NT2/D1 (cell line): ENCODE results near the gene RSBN1L.

Experiments
- DNase-seq: peaks from one replicate; pipeline ENCODE4 v3.0.0-alpha.2; 2011; ENCODE audit warnings: low read depth, low spot score
- H3K27me3 ChIP-seq: 2 replicates; pipeline ENCODE4 v1.6.0; 2011; ENCODE audit warnings: mild to moderate bottlenecking; ENCODE audit not compliant: insufficient read length, insufficient read depth
- H3K36me3 ChIP-seq: 2 replicates; pipeline ENCODE4 v1.6.1; 2011; ENCODE audit warnings: mild to moderate bottlenecking, low read length, mixed read lengths; ENCODE audit not compliant: insufficient read depth, insufficient read length
- H3K4me1 ChIP-seq: 2 replicates; pipeline ENCODE4 v1.5.1; 2011; ENCODE audit not compliant: insufficient read depth, insufficient read length
- H3K4me3 ChIP-seq: 2 replicates; pipeline ENCODE4 v1.5.1; 2011; ENCODE audit warnings: low read depth; ENCODE audit not compliant: insufficient read length
- H3K9ac ChIP-seq: 2 replicates; pipeline ENCODE4 v1.6.0; 2011; ENCODE audit warnings: low read depth; ENCODE audit not compliant: insufficient read length
- H3K9me3 ChIP-seq: 2 replicates; pipeline ENCODE4 v1.5.1; 2011; ENCODE audit warnings: mild to moderate bottlenecking, low read length; ENCODE audit not compliant: insufficient read depth
- SUZ12 ChIP-seq: IDR thresholded peaks from 2 replicates; pipeline ENCODE4 v1.6.1; 2011; ENCODE audit not compliant: insufficient read length, insufficient read depth; ENCODE audit errors: extremely low read depth
- YY1 ChIP-seq: IDR thresholded peaks from 2 replicates; pipeline ENCODE4 v1.6.1; 2011; ENCODE audit not compliant: insufficient read length, insufficient read depth
- ZNF274 ChIP-seq: IDR thresholded peaks from 2 replicates; pipeline ENCODE4 v1.6.1; 2011; ENCODE audit warnings: mild to moderate bottlenecking, low read depth, low read length

The RSBN1L gene

DNA sequence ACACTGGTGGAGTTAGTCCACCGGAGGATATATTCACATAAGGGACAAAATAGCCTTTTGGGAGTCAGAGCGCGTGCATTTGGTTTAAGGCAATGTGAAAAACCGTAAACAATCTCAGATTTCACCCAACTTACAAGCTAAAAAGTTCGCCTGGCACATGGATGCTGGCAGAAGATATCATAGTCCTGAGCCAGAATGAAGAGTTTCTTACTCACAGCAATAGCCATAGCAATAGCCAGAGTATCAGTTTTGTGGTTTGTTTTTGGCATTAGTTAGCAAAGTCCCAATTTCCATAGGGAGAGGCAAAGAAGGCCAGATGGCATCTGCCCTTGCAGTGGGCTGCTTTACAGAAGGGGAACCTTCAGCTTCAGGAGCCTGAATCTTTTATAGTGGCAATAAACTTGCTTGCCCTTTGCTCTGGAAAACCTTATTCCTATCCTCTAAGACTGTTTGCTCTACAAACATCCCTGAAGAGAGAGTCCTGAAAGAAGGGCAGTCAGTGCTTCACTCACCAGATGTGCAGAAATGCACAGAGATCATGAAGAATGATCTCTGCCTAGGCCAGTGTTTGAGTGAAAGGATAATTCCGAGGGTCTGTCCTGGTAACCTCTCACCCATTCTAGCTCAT, 28.7 kb upstream of the RSBN1L start:
- H3K36me3 ChIP-seq, result peaks cover 2% of the 10 kb centered on the region
- no peak overlapping the region for H3K9ac ChIP-seq
- H3K4me3 ChIP-seq, result no peak overlapping the region
- no peaks in the 10 kb centered on the region for H3K27me3 ChIP-seq
- no peak for TF ChIP-seq YY1
- TF ChIP-seq SUZ12, result no peak
- no peak for TF ChIP-seq ZNF274
- H3K9me3 ChIP-seq, result no peaks in the 10 kb centered on the region
- no peak for DNase-seq
- H3K4me1 ChIP-seq, result no peaks in the 10 kb centered on the region

DNA sequence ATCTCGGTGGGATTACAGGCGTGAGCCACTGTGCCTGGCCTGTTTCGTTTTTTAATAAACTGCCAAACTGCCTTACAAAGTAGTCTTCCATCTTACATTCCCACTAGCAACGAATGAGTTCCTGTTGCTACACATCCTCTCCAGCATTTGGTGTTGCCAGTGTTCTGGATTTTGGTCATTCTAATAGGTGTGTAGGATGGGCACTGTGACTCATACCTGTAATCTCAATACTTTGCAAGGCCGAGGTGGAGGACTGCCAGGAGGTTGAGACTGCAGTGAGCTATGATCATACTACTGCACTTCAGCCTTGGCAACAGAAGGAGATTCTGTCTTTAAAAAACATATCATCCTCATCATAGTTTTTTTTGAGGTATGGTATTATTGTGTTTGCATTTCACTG, 21.4 kb upstream of the RSBN1L start:
- Histone ChIP-seq H3K27me3 (no peaks in the 10 kb centered on the region), H3K9ac (no peak overlapping the region), H3K4me1 (no peaks in the 10 kb centered on the region), H3K9me3 (no peaks in the 10 kb centered on the region), H3K4me3 (no peak overlapping the region), H3K36me3 (no peaks in the 10 kb centered on the region)
- no peak for TF ChIP-seq ZNF274
- TF ChIP-seq YY1, result no peak
- TF ChIP-seq SUZ12, result no peak
- no peak for DNase-seq

DNA sequence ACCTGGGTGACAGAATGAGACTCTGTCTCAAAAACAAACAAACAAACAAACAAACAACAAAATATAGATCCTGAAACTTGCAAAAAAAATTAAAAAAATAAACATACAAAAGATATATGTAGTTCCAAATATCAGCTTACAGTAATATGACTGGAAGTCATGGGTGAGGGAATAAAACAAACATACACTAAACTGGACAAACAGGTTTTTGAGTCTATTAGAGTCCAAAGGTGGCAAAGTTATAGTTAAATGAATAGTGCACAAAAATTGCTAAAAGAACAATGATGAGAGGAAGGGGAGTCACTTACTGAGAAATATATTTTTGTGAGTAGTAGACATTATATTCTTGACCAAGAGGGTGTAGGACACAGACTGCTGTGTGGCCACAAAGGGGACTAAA, 16.7 kb upstream of the RSBN1L start:
- no peaks in the 10 kb centered on the region for H3K9me3 ChIP-seq
- H3K27me3 ChIP-seq, result no peaks in the 10 kb centered on the region
- peaks cover 17% of the 10 kb centered on the region for H3K36me3 ChIP-seq
- H3K4me3 ChIP-seq, result no peak overlapping the region
- H3K4me1 ChIP-seq, result no peaks in the 10 kb centered on the region
- TF ChIP-seq SUZ12 (no peak), YY1 (no peak), ZNF274 (no peak)
- no peak overlapping the region for H3K9ac ChIP-seq
- DNase-seq, result no peak

DNA sequence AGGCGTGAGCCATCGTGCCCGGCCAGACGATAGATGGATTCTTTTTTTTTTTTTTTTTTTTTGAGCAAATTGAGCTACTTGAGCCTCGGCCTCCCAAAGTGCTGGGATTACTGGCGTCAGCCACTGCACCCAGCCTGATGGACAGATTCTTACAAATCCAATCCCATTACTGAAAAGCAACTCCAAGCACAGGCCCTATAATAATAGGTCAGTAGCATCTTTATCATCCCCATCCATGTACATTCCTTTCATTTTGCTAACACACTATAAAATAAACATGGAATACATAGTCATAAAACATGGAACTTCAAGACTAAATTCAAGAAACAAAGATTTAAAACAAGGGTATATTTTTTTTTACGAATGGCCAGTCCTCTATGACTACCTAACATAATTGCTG, 16.0 kb upstream of the RSBN1L start:
- Histone ChIP-seq H3K9ac (no peak overlapping the region), H3K36me3 (peaks cover 17% of the 10 kb centered on the region), H3K4me3 (no peak overlapping the region), H3K27me3 (no peaks in the 10 kb centered on the region), H3K9me3 (no peaks in the 10 kb centered on the region), H3K4me1 (no peaks in the 10 kb centered on the region)
- TF ChIP-seq YY1 (no peak), SUZ12 (no peak), ZNF274 (no peak)
- DNase-seq, result no peak

- peak; percentile 91 for DNase-seq
- Histone ChIP-seq H3K9ac (no peak overlapping the region), H3K9me3 (no peaks in the 10 kb centered on the region), H3K4me1 (no peaks in the 10 kb centered on the region), H3K36me3 (peaks cover 19% of the 10 kb centered on the region), H3K27me3 (no peaks in the 10 kb centered on the region), H3K4me3 (no peak overlapping the region)
- TF ChIP-seq SUZ12, result no peak
- no peak for TF ChIP-seq YY1
- TF ChIP-seq ZNF274, result no peak
Observed at GRCh38 chr7:77684030-77684429, 12.2 kb upstream of the RSBN1L start.

- no peak for TF ChIP-seq ZNF274
- TF ChIP-seq SUZ12, result no peak
- no peak for TF ChIP-seq YY1
- H3K4me1 ChIP-seq, result no peaks in the 10 kb centered on the region
- H3K27me3 ChIP-seq, result no peaks in the 10 kb centered on the region
- peaks cover 19% of the 10 kb centered on the region for H3K36me3 ChIP-seq
- no peak overlapping the region for H3K4me3 ChIP-seq
- no peak overlapping the region for H3K9ac ChIP-seq
- no peak for DNase-seq
- H3K9me3 ChIP-seq, result no peaks in the 10 kb centered on the region
Observed at GRCh38 chr7:77685233-77685632, 11.0 kb upstream of the RSBN1L start.

DNA sequence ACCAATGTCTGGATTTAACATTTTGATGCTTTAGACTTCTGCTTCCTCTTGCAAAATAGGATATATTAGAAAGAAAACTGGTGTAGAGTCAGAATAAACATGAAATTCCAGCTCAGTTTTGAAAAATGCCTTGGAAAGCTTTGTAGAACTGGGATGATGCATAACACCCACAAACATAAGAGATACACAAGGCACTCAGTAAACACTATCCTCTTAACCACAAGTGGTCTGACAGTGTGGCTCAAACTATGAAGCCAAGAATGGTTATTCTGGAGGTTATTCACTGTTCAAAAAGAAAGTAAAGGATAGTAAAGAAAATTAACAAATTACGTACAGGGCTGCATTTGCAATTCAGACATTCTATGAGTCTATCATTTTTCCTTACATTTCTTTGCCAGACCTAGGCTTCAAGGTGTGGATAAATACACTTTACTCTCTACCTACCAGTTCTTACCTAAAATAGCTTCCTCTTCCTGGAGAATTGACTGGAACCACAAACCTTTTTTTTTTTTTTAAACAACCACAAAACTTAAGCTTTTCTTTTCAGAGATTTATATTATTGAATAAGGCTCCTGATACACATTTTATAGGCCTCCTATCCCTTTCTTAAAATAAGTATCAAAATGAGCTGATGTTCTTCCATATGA, 9.0 kb upstream of the RSBN1L start:
- DNase-seq, result no peak
- H3K27me3 ChIP-seq, result no peaks in the 10 kb centered on the region
- no peak overlapping the region for H3K9ac ChIP-seq
- H3K36me3 ChIP-seq, result peaks cover 18% of the 10 kb centered on the region
- no peak overlapping the region for H3K4me3 ChIP-seq
- H3K4me1 ChIP-seq, result no peaks in the 10 kb centered on the region
- H3K9me3 ChIP-seq, result no peaks in the 10 kb centered on the region
- TF ChIP-seq YY1, result no peak
- no peak for TF ChIP-seq SUZ12
- TF ChIP-seq ZNF274, result no peak

DNA sequence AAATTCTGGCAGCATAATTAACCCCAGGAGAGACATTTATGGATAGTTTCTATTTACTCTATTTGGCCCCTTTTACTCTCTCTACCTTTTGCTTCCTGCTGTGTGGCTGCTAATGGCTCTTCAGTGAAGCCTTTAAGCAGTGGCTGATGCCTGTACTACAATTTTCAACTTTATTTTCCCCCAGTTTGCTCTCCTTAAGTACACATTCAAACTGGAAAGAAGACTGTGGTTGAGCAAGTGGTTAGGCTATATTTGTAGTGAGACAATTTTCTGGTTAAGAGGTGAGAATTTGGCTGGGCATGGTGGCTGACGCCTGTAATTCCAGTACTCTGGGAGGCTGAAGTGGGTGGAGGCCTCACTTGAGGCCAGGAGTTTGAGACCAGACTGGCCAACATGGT, 8.5 kb upstream of the RSBN1L start:
- DNase-seq, result no peak
- Histone ChIP-seq H3K9ac (no peak overlapping the region), H3K36me3 (peaks cover 15% of the 10 kb centered on the region), H3K4me1 (no peaks in the 10 kb centered on the region), H3K27me3 (no peaks in the 10 kb centered on the region), H3K9me3 (no peaks in the 10 kb centered on the region), H3K4me3 (no peak overlapping the region)
- TF ChIP-seq SUZ12 (no peak), ZNF274 (no peak), YY1 (no peak)
